Stimulated activated naive CD8-positive, alpha-beta T cell treated with anti-CD3 and anti-CD28 coated beads, Interleukin-15, Interleukin-2, amounts not matched to agents 100 ng/mL and 50 ng/mL, for 24 hours (primary cell): Measurements from ENCODE around the gene ABCA7.

Source experiments
- H3K27ac Mint-ChIP-seq: one replicate; pipeline ENCODE4 v1.8.0; 2021; ENCODE audit warnings: mild to moderate bottlenecking, mixed read lengths
- H3K27me3 Mint-ChIP-seq: one replicate; pipeline ENCODE4 v1.8.0; 2021; ENCODE audit warnings: mixed read lengths
- H3K36me3 Mint-ChIP-seq: one replicate; pipeline ENCODE4 v1.8.0; 2021; ENCODE audit warnings: low read depth, mixed read lengths
- H3K4me1 Mint-ChIP-seq: one replicate; pipeline ENCODE4 v1.8.0; 2021; ENCODE audit warnings: low read depth, mixed read lengths
- H3K4me3 Mint-ChIP-seq: one replicate; pipeline ENCODE4 v1.8.0; 2021; ENCODE audit warnings: mild to moderate bottlenecking, mixed read lengths
- H3K9me3 Mint-ChIP-seq: one replicate; pipeline ENCODE4 v1.8.0; 2021; ENCODE audit warnings: mixed read lengths

Gene ABCA7

DNA sequence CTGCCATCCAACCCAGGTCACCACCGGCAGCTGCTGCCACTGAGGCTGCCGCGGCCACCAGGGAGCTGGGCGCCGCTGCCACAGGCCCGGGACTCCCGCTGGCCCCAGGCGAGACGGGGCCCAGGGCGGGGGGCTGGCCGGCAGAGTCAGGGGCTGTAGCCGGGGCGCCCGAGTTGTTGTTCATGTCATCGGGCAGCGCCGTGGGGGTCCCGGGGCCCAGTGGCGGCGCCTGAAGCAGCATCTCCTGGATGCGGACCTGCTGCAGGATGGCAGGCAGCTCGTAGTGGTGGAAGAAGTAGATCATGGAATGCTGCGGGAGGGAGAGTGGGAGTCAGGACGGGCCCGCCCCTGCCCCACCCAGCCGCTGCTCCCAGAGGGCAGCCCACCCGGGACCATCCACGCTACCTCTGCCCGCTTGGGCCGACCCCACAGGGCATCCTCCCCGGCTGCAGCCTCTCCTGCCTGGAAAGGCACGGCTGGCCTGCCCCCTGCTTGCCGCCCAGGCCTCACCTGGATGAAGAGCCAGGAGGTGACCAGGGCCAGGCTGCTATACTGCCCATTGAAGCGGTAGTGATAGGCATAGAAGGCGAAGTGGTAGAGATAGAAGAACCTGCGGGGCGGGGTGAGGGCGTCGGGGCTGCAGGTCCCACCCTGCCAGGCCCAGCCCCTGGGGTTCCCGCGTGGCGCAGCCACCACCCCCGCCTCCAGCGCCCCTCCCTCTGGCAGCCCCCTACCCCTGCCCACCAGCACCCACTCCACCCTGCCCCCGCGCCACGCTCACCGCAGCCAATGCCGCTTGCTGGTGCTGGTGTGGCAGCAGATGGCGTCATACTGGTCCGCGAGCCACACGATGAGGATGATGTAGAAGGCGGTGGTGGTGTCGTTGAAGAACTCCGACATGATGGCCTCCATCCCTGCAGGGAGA, 29.1 kb upstream of the ABCA7 start:
- H3K27me3 Mint-ChIP-seq = no peaks in the 10 kb centered on the region

DNA sequence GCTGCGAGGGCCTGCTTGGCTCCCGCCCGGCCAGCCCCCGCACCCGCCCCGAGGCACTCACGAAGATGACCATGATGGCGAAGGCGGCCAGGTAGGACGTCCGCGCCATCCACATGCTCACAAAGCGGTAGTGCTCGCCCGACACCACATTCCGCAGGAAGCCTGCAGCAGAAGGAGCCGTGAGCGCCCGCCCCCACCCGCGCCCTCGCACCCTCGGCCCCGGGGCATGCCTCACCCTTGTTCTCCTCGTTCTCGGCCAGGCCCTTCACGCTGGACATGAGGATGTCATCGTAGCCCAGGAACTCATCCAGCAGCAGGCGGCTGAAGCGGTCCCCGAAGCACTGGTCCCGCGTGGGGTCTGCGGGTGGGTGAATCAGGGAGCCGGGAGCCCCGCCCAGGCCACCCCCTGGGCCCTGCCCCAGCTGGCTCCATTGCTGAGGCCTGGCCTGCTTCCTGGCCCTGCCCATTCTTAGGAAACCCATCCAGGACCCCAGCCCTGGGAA, 28.0 kb upstream of the ABCA7 start:
- H3K4me1 Mint-ChIP-seq = peaks cover 9% of the 10 kb centered on the region

More for the DNA sequence above, 29.1 kb upstream of the ABCA7 start:
- no peak overlapping the region for H3K4me3 Mint-ChIP-seq
- peaks cover 2% of the 10 kb centered on the region for H3K4me1 Mint-ChIP-seq
- H3K36me3 Mint-ChIP-seq = no peaks in the 10 kb centered on the region
- H3K27ac Mint-ChIP-seq = no peak overlapping the region
- H3K9me3 Mint-ChIP-seq = no peaks in the 10 kb centered on the region

DNA sequence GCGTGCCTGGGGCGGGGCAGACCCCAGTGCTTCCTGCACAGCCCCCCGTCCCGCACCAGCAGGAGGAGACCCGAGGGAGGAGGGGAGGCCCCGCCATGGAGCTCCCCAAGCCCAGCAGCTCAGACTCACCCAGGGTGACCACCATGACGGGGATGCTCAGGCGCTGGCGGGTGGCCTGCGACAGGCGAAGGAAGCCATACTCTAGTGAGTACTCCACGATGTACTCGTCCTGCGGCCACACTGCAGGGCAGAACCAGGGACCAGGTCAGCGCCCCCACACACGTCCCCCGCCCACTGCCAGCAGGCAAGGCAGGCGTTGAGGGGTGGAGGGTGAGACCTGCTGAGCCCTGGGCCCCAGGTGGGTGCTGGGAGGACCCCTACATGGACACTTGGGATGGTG, 27.6 kb upstream of the ABCA7 start:
- Mint-ChIP-seq H3K4me1 (peaks cover 13% of the 10 kb centered on the region), H3K27ac (no peak overlapping the region), H3K36me3 (no peaks in the 10 kb centered on the region), H3K9me3 (no peaks in the 10 kb centered on the region), H3K4me3 (no peak overlapping the region), H3K27me3 (no peaks in the 10 kb centered on the region)

More for the DNA sequence above, 28.0 kb upstream of the ABCA7 start:
- no peaks in the 10 kb centered on the region for H3K27me3 Mint-ChIP-seq
- no peaks in the 10 kb centered on the region for H3K36me3 Mint-ChIP-seq
- no peak overlapping the region for H3K27ac Mint-ChIP-seq
- H3K4me3 Mint-ChIP-seq = no peak overlapping the region
- no peaks in the 10 kb centered on the region for H3K9me3 Mint-ChIP-seq

DNA sequence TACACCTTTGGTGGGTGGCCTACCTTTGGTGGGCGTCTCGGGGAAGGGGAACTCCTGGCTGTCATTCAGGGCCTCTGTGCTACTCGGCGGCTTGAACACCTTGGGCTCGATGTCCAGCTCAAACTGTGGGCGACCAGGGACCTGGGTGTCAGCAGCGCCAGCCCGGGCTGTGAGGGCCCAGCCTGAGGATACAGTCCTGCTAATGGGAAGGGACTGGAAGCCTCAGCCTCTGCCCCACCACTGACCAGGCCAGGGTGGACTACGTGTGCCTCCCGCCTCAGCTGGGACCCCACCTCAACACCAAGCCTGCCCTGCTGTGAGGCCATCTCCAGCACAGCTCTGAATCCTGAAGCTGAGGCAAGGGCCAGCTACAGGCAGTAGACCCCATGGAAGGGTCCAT, 26.7 kb upstream of the ABCA7 start:
- Mint-ChIP-seq H3K27ac (no peak overlapping the region), H3K36me3 (no peaks in the 10 kb centered on the region), H3K9me3 (no peaks in the 10 kb centered on the region), H3K27me3 (no peaks in the 10 kb centered on the region), H3K4me3 (no peak overlapping the region), H3K4me1 (peaks cover 21% of the 10 kb centered on the region)

DNA sequence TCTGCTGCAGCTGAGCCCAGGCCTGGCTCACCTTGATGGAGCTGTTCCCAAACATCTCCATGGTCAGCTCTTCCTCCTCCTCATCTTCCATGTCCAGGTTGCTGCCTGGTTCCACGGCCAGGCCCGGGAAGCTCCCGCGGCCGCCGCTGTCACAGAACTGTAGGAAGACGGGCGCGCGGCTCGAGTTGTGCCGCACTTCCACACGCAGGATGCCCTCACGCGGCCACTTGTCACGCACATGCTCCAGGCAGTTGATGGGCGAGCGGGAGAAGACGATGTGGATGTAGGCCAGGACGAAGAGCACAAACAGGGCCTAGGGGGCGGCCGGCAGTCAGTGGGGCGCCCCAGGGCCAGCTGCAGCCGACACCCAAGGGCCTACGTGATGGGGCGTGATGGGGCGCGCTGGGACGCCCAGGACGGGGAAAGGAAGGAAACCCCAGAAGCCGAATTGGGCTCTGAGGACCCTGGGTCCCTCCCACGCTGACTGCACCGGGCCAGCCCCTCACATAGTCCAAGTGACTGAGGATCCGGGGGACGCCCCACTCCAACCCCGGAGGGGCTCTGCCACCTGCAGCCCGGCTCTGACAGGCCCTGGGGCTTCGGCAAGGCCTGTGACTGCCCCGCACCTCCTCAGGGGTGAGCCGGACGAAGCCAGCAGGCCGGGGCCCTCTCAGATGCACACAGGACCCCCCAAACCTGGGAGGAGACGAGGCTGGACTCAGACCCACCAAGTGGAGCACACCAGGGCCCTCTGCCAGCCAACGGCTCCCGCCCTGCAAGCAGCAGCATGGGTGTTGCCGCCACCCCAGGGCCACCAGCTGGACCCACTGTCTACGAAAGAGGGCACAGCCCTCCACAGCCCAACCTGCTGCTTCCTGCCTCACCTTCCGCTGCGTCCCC, 25.5 kb upstream of the ABCA7 start:
- H3K4me1 Mint-ChIP-seq = peaks cover 32% of the 10 kb centered on the region
- H3K9me3 Mint-ChIP-seq = no peaks in the 10 kb centered on the region
- no peaks in the 10 kb centered on the region for H3K27me3 Mint-ChIP-seq
- no peaks in the 10 kb centered on the region for H3K36me3 Mint-ChIP-seq
- H3K4me3 Mint-ChIP-seq = no peak overlapping the region
- H3K27ac Mint-ChIP-seq = no peak overlapping the region

DNA sequence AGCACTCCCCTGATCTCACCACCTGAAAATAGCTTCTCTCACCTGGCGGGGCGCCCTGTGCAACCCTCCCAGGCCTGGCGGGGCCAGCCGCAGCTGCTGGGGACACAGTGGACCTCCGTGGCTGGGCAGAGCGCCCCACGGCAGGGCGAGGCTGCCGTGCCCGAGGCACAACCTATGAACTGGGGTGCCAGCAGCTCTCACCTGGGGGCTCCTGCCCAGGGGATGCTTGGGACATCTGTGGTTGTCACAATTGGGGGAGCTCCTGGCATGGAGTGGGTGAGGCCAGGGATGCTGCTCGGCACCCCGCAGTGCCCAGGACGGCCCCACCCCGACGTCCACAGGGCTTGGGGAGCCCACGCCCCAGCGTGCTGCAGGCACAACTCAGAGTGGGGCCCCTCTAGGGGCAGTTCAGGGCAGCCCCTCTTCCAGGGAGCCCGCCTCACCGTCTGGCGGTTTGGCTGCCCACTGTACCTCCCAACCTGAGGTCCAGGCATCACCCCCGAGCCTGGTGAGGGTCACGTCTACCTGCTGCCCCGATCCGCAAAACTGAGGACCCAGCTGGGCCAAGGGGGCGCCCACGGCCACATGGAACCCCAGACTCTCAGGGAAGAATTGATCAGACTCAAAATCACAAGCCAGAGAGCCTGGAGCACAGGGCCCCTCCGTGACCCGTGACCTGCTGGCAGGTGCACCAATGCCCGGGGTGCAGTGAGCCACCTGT, 24.7 kb upstream of the ABCA7 start:
- H3K27me3 Mint-ChIP-seq = no peaks in the 10 kb centered on the region
- peaks cover 32% of the 10 kb centered on the region for H3K4me1 Mint-ChIP-seq
- no peak overlapping the region for H3K4me3 Mint-ChIP-seq
- H3K36me3 Mint-ChIP-seq = peaks cover 4% of the 10 kb centered on the region
- no peak overlapping the region for H3K27ac Mint-ChIP-seq
- no peaks in the 10 kb centered on the region for H3K9me3 Mint-ChIP-seq

DNA sequence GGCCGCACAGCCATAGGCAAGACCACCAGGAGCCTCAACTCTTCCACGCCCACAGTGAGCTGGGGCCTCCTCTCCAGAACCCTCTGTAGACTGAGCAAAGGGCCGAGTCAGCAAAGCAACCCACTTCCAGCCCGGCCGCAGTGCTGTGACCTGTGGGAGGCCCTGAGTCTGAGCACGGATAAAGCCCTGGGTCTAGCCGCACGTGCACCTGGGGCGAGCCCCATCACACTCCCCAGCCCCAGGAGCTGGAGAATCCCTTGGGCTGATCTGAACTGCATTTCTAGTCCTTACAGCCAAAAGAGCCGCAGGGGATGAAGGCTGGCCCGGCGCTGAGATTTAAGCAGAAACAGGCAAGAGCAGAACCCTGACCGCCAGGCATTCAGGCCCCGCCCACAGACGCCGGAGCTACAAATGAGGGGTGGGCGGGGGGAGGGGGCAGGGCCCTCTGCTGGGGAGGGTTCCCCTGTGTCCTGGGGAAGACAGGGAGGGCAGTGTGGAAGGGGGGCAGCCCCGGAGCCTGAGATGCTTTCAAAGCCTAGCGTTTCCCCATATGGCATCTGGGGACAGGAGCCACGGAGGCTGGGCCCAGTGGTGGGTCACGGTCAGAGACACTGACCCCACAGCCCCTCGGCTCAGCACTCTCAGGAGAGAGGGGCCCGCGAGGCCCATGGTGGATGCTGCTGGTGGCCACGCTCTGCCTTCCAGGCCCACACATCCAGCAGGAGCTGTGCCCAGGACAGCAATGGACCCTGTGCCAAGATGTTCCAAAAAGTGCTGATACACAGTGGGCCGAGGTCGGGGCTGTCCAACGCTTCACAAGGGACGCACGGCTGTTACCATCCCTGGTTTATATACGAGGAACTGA, 23.9 kb upstream of the ABCA7 start:
- H3K4me3 Mint-ChIP-seq = no peak overlapping the region
- no peak overlapping the region for H3K27ac Mint-ChIP-seq
- no peaks in the 10 kb centered on the region for H3K9me3 Mint-ChIP-seq

DNA sequence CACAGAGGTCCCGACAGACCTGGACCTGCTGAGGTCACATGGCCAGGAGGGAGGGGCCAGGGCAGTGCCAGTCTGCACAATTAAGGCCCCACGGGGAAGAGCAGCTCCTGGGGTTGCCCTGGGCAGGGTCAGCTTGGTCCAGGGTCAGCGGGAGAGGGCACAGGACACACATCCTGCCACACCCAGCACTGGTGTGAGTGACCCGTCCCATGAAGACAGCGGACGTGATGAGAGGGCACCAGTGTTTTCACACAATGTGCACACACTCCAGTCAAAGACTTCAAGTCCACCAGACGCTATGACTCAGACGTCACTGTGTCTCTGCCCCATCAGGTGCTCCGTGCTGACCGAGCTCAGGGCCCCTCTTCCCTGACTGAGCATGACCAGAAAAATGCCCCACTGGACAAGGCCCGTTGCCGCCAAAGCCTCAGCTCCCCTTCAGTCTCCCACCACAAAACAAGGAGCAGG, 23.2 kb upstream of the ABCA7 start:
- H3K36me3 Mint-ChIP-seq = peaks cover 7% of the 10 kb centered on the region
- H3K9me3 Mint-ChIP-seq = no peaks in the 10 kb centered on the region
- peaks cover 39% of the 10 kb centered on the region for H3K4me1 Mint-ChIP-seq
- H3K4me3 Mint-ChIP-seq = peak overlapping the region; percentile 35
- H3K27ac Mint-ChIP-seq = peak overlapping the region; percentile 79
- H3K27me3 Mint-ChIP-seq = no peaks in the 10 kb centered on the region

More for the DNA sequence above, 23.9 kb upstream of the ABCA7 start:
- Mint-ChIP-seq H3K27me3 (no peaks in the 10 kb centered on the region), H3K4me1 (peaks cover 33% of the 10 kb centered on the region), H3K36me3 (peaks cover 7% of the 10 kb centered on the region)

DNA sequence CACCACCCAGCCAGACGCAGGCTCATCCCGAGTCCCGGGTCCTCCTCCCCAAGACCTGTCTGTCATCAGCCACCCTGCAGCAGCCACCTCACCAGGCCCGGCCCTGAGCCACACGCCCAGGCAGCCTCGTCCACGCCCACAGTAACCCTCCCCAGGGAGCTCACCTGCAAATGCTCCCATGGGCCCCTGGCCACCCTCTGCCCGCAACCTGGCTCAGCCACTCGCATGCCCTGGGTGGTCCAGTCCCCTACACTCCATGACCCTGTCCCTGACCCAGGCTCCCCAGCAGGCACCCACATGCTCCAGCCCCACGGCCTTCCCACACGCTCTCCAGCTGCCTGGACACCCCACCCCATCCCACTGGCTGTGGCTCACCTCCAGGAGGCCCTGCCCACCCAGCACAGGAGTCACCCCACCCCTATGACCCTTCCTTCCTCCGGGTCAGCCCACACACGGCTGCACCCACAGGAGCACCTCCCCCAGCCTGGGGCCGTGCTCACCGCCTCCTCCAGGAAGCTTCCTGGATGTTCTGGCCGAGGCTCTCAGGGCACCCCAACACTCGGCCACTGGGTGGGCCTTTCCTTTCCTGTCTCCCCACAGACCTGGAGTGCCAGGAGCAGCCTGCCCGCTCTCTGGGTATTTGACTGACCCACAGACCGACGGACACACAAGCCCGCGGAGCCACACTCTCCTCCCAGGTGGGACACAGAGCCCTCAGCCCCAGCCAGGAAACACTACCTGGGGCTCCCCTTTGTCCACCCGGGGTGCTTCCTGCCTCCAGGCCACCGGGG, 22.6 kb upstream of the ABCA7 start:
- Mint-ChIP-seq H3K4me1 (peaks cover 40% of the 10 kb centered on the region), H3K36me3 (peaks cover 7% of the 10 kb centered on the region), H3K9me3 (no peaks in the 10 kb centered on the region), H3K4me3 (peak overlapping the region; percentile 35), H3K27ac (peak overlapping the region; percentile 79), H3K27me3 (no peaks in the 10 kb centered on the region)

DNA sequence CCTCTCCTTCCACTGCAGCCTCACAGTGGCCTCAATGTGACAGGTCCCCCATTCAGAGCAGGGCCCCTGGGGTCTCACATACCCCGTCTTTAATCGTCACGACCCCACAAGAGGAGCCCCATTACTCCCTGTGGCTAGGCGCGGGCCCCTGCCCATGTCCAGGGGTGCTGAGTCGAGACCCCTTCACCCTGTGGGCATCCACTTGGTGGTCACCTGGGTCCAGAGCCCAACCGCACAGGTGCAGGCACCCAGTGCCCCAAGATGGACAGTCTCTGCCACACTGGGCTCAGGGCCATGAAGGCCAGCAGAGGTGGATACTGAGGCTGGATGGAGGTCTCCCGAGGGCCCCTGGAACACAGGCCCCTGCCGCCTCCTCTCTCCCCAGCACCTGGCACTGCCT, 22.0 kb upstream of the ABCA7 start:
- H3K9me3 Mint-ChIP-seq = no peaks in the 10 kb centered on the region
- peaks cover 7% of the 10 kb centered on the region for H3K36me3 Mint-ChIP-seq
- H3K27me3 Mint-ChIP-seq = no peaks in the 10 kb centered on the region
- peak overlapping the region; percentile 79 for H3K27ac Mint-ChIP-seq
- H3K4me1 Mint-ChIP-seq = peaks cover 40% of the 10 kb centered on the region
- peak overlapping the region; percentile 30 for H3K4me3 Mint-ChIP-seq

DNA sequence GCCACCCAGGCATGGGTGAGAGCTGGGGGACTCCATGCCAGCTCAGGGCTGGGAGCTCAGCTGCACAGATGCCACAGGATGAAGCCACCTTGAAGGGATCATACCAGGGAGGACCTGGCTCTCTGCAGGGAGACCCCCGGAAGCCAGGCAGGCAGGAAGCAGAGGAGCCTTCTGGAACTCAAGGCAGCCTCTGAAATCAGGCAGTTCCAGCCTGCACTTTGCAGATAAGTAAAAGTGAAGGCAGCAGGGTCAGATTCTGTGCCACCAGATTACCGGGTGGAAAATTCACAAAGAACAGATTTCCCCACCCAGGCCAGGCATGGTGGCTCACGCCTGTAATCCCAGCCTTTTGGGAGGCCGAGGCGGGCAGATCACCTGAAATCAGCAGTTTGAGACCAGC, 21.5 kb upstream of the ABCA7 start:
- Mint-ChIP-seq H3K27me3 (no peaks in the 10 kb centered on the region), H3K9me3 (no peaks in the 10 kb centered on the region), H3K27ac (no peak overlapping the region), H3K4me1 (peaks cover 40% of the 10 kb centered on the region), H3K36me3 (peaks cover 7% of the 10 kb centered on the region), H3K4me3 (peak overlapping the region; percentile 93)

DNA sequence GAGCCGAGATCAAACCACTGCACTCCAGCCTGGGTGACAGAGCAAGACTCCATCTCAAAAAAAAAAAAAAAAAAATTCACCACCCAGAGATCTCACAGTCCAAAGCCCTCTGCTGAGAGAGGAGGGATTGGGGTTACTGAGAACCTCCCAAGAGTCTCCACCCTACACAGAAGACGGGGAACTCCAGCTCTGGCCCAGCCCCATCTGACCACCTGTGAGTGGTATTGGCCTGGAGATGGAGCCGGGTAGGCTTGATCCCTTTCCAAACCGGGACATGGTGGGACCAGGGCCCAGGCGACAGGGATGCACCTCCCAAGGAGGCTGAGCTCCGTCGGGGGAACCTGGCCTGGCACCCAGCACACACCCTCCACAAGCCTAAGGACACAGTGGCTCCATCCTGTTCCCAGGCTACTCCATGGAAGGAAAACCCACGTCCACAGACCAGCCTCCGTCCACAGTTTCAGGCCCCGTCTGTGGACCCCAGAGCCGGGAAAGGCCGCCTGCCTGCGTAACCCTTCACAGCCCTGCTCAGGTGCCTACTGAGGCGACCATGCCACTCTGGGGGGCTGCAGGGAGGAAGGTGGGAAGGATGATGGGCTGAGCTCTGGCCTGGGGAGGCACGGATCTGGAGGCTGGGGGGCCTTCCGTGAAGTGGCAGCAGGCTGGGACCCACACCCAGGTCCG, 20.8 kb upstream of the ABCA7 start:
- Mint-ChIP-seq H3K27me3 (no peaks in the 10 kb centered on the region), H3K9me3 (no peaks in the 10 kb centered on the region), H3K27ac (peak overlapping the region; percentile 67), H3K36me3 (peaks cover 7% of the 10 kb centered on the region), H3K4me3 (peak overlapping the region; percentile 93), H3K4me1 (peaks cover 40% of the 10 kb centered on the region)

DNA sequence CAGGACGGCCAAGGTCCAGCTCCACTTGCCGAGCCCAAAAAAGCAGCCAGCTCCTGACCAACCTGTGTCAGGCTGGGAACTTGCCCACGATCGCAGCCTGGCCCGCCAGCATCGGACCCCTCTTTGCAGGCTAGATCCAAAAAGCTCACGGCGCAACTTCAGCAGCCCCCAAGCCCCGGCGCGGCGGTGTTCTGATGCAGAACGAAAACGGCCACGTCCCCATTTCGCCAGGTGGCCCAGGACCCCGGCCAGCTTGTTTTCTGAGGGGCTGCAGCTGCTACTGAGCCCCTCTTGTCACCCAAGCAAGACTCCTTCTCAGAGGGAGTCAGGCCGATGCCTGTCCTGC, 20.3 kb upstream of the ABCA7 start:
- Mint-ChIP-seq H3K27ac (peak overlapping the region; percentile 90), H3K9me3 (no peaks in the 10 kb centered on the region), H3K27me3 (no peaks in the 10 kb centered on the region), H3K4me1 (peaks cover 40% of the 10 kb centered on the region), H3K4me3 (peak overlapping the region; percentile 93), H3K36me3 (peaks cover 7% of the 10 kb centered on the region)
